CD4-positive, alpha-beta T cell treated with Interleukin-4 for 4 hours (primary cell): ENCODE results near the gene FAM168A.
A peak's percentile ranks its signal among the peaks of the same experiment; 100 is the strongest.

Experiments used
- DNase-seq: peaks from one replicate; pipeline ENCODE4 v3.0.0-alpha.2; 2020

FAM168A gene

GRCh38 chr11:73554671-73555320 lies 43.1 kb downstream of the FAM168A start:
- no peak for DNase-seq

GRCh38 chr11:73553266-73553665 lies 44.6 kb downstream of the FAM168A start:
- DNase-seq = no peak

GRCh38 chr11:73551677-73552076 lies 46.2 kb downstream of the FAM168A start:
- no peak for DNase-seq

DNA sequence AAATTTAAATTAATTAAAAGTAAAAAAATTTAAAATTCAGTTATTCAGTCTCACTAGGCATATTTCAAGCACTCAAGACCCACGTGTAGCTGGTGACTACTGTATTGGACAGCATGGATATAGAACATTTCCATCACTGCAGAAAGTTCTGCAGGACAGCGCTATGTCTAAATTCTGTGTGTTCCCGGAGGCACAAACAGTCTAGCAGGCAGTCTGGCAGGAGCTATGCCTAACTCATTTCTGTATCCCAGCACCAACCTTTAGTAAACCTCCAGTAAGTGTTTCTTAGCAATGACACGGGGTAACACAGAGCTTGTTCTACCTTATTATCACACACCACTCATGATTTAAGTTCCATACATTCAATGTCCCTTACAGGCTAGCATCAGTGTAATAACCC lies 48.5 kb downstream of the FAM168A start:
- no peak for DNase-seq

- DNase-seq = no peak
These were observed 50.0 kb downstream of the FAM168A start for GRCh38 chr11:73547706-73548595.

DNA sequence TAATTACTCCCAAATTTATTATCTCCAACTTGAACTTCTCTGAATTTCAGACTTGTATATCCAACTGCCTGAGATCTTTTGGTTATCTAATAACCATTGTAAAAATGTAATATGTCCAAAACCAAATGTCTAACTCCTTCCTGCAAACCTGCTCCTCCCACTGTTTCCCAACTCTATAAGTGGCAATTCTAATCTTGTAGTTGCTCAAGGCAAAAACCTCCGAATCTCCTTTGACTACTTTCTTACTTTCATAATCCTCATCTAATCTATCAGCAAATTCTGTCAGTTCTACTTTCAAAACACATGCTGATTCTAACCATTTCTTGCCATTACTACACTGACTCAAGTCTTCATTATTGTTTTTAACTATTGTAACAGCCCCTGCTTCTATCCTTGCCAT lies 55.7 kb downstream of the FAM168A start:
- DNase-seq = no peak

DNA sequence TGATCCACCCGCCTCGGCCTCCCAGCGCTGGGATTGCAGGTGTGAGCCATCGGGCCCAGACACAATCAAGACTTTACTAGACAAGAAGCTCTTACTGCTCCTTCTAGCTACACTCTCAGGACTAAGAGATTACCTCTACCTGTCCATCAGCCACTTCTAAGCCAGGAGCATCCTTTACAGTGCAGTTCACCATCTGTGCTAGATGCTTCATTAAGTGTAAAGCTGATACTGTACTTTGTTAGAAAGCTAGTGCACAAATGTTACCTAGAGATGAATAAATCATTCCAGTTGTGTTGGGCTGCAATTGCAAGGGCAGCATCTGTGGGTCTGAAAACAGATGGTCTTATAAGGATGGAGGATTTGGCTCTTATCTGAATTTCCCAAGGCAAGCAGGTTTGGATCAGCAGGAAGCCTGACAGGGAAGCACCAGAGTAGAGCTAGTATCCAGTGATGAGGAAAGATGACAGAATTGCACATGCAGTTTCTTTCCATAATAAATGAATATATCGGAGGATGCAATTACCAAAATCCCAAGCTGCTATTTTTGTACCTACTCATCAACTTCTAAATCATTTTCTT lies 58.3 kb downstream of the FAM168A start:
- no peak for DNase-seq

GRCh38 chr11:73538381-73538872 lies 59.5 kb downstream of the FAM168A start:
- peak; percentile 16 for DNase-seq

GRCh38 chr11:73537969-73538368 lies 59.9 kb downstream of the FAM168A start:
- DNase-seq = no peak

DNA sequence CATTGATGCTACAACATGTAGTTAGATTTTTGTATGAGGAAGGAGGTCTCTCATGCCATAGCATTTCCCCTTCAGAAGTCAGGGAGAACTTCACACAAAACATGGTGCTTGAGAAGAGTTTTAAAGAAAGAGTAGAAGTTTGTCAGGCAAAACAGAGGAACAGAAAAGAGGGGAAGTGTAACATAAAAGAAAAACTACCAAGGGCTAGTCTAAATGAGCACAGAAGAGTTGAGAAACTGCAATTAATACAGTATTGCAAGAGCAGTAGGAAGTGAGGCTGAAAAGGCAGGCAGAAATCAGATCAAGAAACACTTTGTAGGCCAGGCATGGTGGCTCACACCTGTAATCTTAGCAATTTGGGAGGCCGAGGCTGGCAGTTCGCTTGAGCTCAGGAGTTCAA lies 61.0 kb downstream of the FAM168A start:
- no peak for DNase-seq

GRCh38 chr11:73532310-73532709 lies 65.6 kb downstream of the FAM168A start:
- DNase-seq = no peak

- DNase-seq = no peak
These were observed 66.5 kb downstream of the FAM168A start for GRCh38 chr11:73531386-73531785.

DNA sequence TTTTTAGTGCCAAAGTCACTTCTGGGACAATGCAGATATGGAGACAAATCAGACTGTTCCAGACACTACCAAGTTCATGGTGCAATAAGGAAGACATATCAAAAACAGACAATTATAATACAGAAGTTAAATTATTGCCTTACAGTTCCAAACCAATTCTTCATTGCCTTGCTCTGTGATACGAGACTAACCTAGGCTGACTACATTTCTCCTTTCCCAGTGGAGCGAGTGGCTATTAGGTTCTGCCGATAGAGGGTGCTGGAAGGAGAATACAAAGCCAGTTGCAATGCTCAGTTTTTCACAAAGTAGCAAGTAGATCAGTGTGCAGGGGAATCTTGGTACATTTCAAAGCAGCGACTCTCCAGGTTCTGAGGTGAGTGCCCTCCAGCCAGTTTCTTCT lies 67.8 kb downstream of the FAM168A start:
- DNase-seq = no peak

GRCh38 chr11:73529204-73529530 lies 68.7 kb downstream of the FAM168A start:
- no peak for DNase-seq

- DNase-seq = no peak
These were observed 69.3 kb downstream of the FAM168A start for GRCh38 chr11:73528483-73529203.

- DNase-seq = no peak
These were observed 69.9 kb downstream of the FAM168A start for GRCh38 chr11:73528013-73528412.

DNA sequence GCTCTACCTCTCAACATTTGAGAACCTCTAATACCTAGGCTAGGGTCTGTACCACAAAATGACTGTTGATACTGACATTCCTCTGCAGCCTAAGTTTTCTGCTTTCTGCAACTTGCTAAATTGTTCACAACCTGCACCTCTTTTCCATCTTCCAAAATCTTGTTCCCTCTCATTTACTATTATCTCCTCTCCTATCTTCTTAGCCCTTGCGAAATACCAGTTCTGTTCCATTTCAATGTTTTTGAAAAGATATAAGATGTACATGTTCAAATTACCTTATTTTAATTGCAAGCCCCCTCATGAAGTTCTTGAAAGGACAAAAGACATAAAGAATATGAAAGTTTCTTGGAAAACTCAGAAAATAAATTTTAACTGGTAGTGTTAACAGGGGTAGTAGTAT lies 72.3 kb downstream of the FAM168A start:
- DNase-seq = no peak

DNA sequence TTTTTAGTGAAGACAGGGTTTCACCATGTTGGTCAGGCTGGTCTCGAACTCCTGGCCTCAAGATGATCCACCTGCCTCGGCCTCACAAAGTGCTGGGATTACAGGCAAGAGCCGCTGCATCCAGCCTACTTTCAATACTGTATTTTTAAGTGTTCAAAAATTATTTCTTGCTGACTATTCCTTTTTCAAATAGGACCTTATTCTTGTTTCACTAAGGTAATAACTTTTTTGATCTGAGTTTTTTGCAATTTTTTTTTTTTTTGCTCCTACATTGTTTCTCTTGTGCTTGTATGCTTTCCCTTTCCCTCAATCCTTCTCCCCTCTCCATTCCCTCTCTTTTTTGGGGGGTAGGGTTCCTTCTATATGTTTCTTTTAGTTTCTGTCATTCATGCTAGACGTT lies 73.1 kb downstream of the FAM168A start:
- no peak for DNase-seq

- no peak for DNase-seq
These were observed 76.3 kb downstream of the FAM168A start for GRCh38 chr11:73521621-73522020.

DNA sequence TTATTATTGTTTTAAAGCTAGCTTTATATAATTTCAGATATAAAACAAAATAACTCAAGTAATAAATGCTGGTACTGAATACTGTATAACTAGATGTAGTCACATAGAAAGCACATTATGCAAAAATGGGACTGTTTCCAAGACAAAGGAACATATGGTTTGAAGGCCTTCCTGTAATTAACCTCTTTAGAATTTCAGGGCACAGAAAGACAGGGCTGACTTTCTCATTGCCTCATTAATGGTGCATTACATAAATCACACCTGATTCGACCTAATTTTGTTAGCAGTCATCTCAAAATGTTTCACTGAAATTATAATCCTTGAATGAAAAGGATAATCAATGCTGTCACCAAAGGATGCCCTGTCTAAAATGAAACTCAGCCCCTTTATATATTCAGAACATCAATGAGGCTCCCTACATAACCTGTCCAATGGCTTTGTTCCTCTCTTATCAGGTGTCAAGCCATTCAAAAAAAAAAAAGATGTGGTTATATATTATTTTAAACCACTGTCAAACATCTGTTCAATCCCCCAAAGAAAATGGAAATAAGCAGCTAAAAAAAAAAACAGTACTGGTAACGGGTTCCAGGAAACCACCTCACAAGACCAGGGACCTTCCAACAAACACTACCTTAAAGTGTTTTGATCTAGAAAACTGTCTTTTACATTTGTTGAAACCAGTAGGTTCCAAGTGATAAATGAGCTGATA lies 77.4 kb downstream of the FAM168A start:
- no peak for DNase-seq

DNA sequence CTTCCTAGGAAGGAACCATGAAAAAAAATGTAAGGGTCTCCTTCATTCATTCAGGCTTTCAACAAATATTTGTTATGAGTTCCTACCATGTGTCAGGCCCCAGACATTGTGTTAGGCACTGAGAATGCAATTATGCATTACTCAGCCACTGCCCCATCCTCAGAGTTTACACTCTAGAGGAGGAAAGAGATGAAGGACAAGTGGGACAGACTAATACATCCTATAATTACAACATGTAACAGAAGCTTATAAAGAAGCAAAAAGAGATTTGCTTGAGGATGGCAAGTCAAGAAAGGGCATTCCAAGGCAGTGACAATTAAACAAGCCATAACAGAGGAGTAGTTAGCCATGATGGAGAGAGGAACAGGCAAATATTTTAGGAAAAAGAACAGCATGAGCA lies 78.6 kb downstream of the FAM168A start:
- DNase-seq = no peak

- DNase-seq = no peak
These were observed 79.7 kb downstream of the FAM168A start for GRCh38 chr11:73518195-73518594.

DNA sequence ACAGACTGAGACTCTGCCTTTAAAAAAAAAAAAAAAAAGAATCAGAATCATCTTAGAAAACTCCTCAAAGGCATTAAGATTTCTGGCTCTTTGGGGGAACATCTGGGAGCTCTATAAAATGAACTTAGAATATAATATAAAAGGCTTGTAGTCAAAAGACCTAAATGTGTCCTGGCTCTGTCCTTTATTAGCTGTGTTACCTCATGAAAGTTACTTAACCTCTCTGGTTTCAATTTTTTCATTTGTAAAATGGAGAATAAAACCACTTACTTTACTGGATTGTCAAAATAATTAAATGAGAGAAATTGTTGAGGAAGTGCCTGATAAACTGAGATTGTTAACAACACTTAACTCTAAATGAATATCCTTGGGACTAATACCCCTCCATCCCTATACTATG lies 81.8 kb downstream of the FAM168A start:
- no peak for DNase-seq
